Omental fat pad (tissue), 4 donors: ENCODE data around the gene IDS. TPM values are rescaled to one million over a fixed set of nuclear protein-coding genes. Genes with fewer than 3 reads are reported as not detected.
"Not testable (repeated sequence)": the region's sequence is repeated elsewhere in the genome, so short reads cannot be mapped to it uniquely, and the experiment has no call there.

Source experiments
- ATAC-seq: fragments of 150-250 bp; one replicate; pipeline ENCODE4 v1.9.1; 2016; ENCODE audit warnings: mild to moderate bottlenecking, moderate library complexity; ENCODE audit not compliant: low FRiP score
- DNase-seq: peaks from one replicate; pipeline ENCODE4 v3.0.0-alpha.2; 2019; ENCODE audit warnings: low spot score
- CTCF ChIP-seq, 3 donors: fragments of 450-650 bp; IDR thresholded peaks; one replicate each; pipeline ENCODE4 v1.5.1; 2016 to 2017; ENCODE audit warnings: antibody characterized with exemption in 3 of 3, mild to moderate bottlenecking in 3 of 3, moderate library complexity in 2 of 3
- total RNA-seq, 4 donors: library from RNA; depleted of rRNA; stranded (reverse); fragments of >200 nt; gene quantifications; one replicate each; pipeline ENCODE4 v1.1.0, GENCODE V29; 2016

The IDS gene
- total RNA-seq: 10 to 100 TPM; 39.0 to 67.5 (median 56.1) TPM

GRCh38 chrX:149504915-149505651 is at the start of gene IDS:
Gene IDS, minus strand, starts transcription at chrX:149505306. Its CDS starts 169 bp downstream, at chrX:149505137.
- DNase-seq (peak; percentile 62), ATAC-seq (peak; percentile 90)
- TF ChIP-seq CTCF (IDR thresholded peaks at IDR 0.05): no peak

GRCh38 chrX:149551939-149552248 is 46.8 kb upstream of the IDS start:
- DNase-seq, ATAC-seq: not testable (repeated sequence)

GRCh38 chrX:149551245-149551938 is 46.3 kb upstream of the IDS start:
- not testable (repeated sequence) for DNase-seq, ATAC-seq

GRCh38 chrX:149550454-149550853 is 45.3 kb upstream of the IDS start:
- ATAC-seq: not testable (repeated sequence)

GRCh38 chrX:149549701-149550100 is 44.6 kb upstream of the IDS start, which contains the start of gene HSFX3:
Gene HSFX3, minus strand, starts transcription at chrX:149549924. Its CDS starts 72 bp downstream, at chrX:149549852.
- ATAC-seq: not testable (repeated sequence)

More at GRCh38 chrX:149550454-149550853, 45.3 kb upstream of the IDS start:
- not testable (repeated sequence) for DNase-seq

GRCh38 chrX:149547782-149548181 is 42.7 kb upstream of the IDS start:
- not testable (repeated sequence) for DNase-seq, ATAC-seq

More at GRCh38 chrX:149549701-149550100, 44.6 kb upstream of the IDS start, which contains the start of gene HSFX3:
- not testable (repeated sequence) for DNase-seq

- ATAC-seq, DNase-seq: not testable (repeated sequence)
Measured at GRCh38 chrX:149546962-149547361, 41.9 kb upstream of the IDS start.

- not testable (repeated sequence) for ATAC-seq, DNase-seq
Measured at GRCh38 chrX:149545545-149546543, 40.7 kb upstream of the IDS start.

GRCh38 chrX:149541521-149542047 is 36.5 kb upstream of the IDS start:
- ATAC-seq: no peak
- DNase-seq: no peak
- TF ChIP-seq CTCF (IDR thresholded peaks at IDR 0.05): no peak

- DNase-seq: peak; percentile 63
- peak; percentile 68 for ATAC-seq
- TF ChIP-seq CTCF (IDR thresholded peaks at IDR 0.05): no peak
Measured at GRCh38 chrX:149540621-149541520, 35.8 kb upstream of the IDS start, which contains the start of gene EOLA1. Gene EOLA1, plus strand, starts transcription at chrX:149541012. Its CDS starts 4,619 bp downstream, at chrX:149545631.
